ENCODE measurements around the gene ZIC4. TPM values are rescaled to one million over a fixed set of nuclear protein-coding genes. Genes with fewer than 3 reads are reported as not detected.
A peak's percentile ranks its signal among the peaks of the same experiment; 100 is the strongest.

Gene ZIC4
- total RNA-seq, 2 donors from 2014 or later: not detected

- TF ChIP-seq CTCF (IDR thresholded peaks at IDR 0.05) (peak in 2 of 4 experiments; percentile 3 to 23), POLR2A (IDR thresholded peaks at IDR 0.05) (no peak)
- 13% methylated on average over 12 of the region's 12 CpGs for WGBS
- intact Hi-C loops (cut with DNase I): no loop called here
- Histone ChIP-seq H3K4me1 (replicated peaks) (no peaks in the 10 kb centered on the region), H3K9me3 (no peaks in the 10 kb centered on the region), H3K27me3 (replicated peaks; ENCODE audit: insufficient read depth) (peaks cover 9% of the 10 kb centered on the region), H3K27ac (no peak overlapping the region), H3K36me3 (no peaks in the 10 kb centered on the region), H3K4me3 (no peak overlapping the region)
- DNase-seq (ENCODE audit: low spot score): no peak
Measured at GRCh38 chr3:147361454-147362420, 44.6 kb downstream of the ZIC4 start.

- no peak for TF ChIP-seq CTCF (IDR thresholded peaks at IDR 0.05)
- Histone ChIP-seq H3K27ac (no peak overlapping the region), H3K4me3 (no peak overlapping the region), H3K36me3 (no peaks in the 10 kb centered on the region), H3K9me3 (no peaks in the 10 kb centered on the region), H3K4me1 (replicated peaks) (no peaks in the 10 kb centered on the region), H3K27me3 (replicated peaks; ENCODE audit: insufficient read depth) (peaks cover 9% of the 10 kb centered on the region)
- DNase-seq (ENCODE audit: low spot score): no peak
- WGBS: 7% methylated on average over 21 of the region's 21 CpGs
- intact Hi-C loops (cut with DNase I): no loop called here
Measured at GRCh38 chr3:147360646-147361453, 45.5 kb downstream of the ZIC4 start.

- Histone ChIP-seq H3K4me1 (replicated peaks) (no peaks in the 10 kb centered on the region), H3K36me3 (no peaks in the 10 kb centered on the region), H3K27ac (no peak overlapping the region), H3K4me3 (no peak overlapping the region), H3K27me3 (replicated peaks; ENCODE audit: insufficient read depth) (peaks cover 16% of the 10 kb centered on the region), H3K9me3 (no peaks in the 10 kb centered on the region)
- no peak for TF ChIP-seq CTCF (IDR thresholded peaks at IDR 0.05)
- TF ChIP-seq POLR2A (IDR thresholded peaks at IDR 0.05): no peak
- TF ChIP-seq POLR2AphosphoS5 (IDR thresholded peaks at IDR 0.05): no peak
- WGBS: 29% methylated on average over 5 of the region's 5 CpGs
- intact Hi-C loops (cut with DNase I): no loop called here
- no peak for DNase-seq (ENCODE audit: low spot score)
Measured at GRCh38 chr3:147360051-147360439, 46.3 kb downstream of the ZIC4 start.

- Histone ChIP-seq H3K4me1 (replicated peaks) (no peaks in the 10 kb centered on the region), H3K36me3 (no peaks in the 10 kb centered on the region), H3K9me3 (no peaks in the 10 kb centered on the region), H3K27me3 (replicated peaks; ENCODE audit: insufficient read depth) (peaks cover 20% of the 10 kb centered on the region), H3K4me3 (no peak overlapping the region), H3K27ac (no peak overlapping the region)
- DNase-seq (ENCODE audit: low spot score): no peak
- intact Hi-C loops (cut with DNase I): no loop called here
- TF ChIP-seq POLR2AphosphoS5 (IDR thresholded peaks at IDR 0.05) (no peak), POLR2A (IDR thresholded peaks at IDR 0.05) (no peak), CTCF (IDR thresholded peaks at IDR 0.05) (no peak)
- 6% methylated on average over 45 of the region's 45 CpGs for WGBS
Measured at GRCh38 chr3:147359177-147360050, 46.9 kb downstream of the ZIC4 start.

Data from prostate gland (tissue), 2 donors.